Spleen (tissue), 7 donors: ENCODE data around the gene UBR2.

Source experiments
- POLR2A ChIP-seq, 3 donors: fragments of 450-650 bp; IDR thresholded peaks; one replicate each; pipeline ENCODE4 v1.5.1; 2017; ENCODE audit warnings: antibody characterized with exemption in 3 of 3, mild to moderate bottlenecking in 1 of 3
- POLR2AphosphoS5 ChIP-seq, 3 donors: sonication (generic); formaldehyde crosslinking; IDR thresholded peaks; one replicate each; pipeline ENCODE4 v1.5.1; 2017; ENCODE audit warnings: antibody characterized with exemption in 3 of 3
- TF ChIP-seq, protein P1 (sequence below), 11 experiments: fragments of 200-600 bp in 7 of 11; fragments of 450-650 bp in 4 of 11; sonication (generic) in 4 of 11; IDR thresholded peaks in 8 of 11; conservative IDR thresholded peaks in 3 of 11; 1 replicate in 7 of 11; 2 replicates in 4 of 11; pipeline versions ENCODE4 v1.4.0 to v1.8.0; 2016 to 2021; ENCODE audit warnings: antibody characterized with exemption in 11 of 11, inconsistent platforms in 4 of 11, mild to moderate bottlenecking in 1 of 11
- donor health status: DM: no; HTN: no; CAD: no; lungs with moderate emphysema.
- donor health status: DM: no; HTN: no; CAD: no.
- donor health status: DM: no; HTN: no; CAD: no.

DNA sequence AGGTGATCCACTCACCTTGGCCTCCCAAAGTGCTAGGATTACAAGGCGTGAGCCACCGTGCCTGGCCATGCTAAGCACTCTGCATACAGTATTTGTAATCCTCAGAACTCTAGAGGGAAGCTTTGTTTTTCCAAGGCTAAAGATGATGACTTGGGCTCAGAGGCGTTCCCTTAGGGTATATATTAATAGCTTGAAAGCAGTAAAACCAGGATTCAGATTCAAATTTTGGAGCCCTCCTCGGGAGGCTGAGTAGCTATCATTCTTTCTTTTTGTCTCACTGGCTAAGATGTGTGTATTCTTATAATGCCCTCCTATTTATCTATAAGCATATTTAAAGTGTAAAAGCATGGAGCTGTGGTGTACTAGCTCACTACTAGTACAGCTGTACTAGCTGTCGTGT, 90.0 kb downstream of the UBR2 start:
- TF ChIP-seq, protein P1, sequence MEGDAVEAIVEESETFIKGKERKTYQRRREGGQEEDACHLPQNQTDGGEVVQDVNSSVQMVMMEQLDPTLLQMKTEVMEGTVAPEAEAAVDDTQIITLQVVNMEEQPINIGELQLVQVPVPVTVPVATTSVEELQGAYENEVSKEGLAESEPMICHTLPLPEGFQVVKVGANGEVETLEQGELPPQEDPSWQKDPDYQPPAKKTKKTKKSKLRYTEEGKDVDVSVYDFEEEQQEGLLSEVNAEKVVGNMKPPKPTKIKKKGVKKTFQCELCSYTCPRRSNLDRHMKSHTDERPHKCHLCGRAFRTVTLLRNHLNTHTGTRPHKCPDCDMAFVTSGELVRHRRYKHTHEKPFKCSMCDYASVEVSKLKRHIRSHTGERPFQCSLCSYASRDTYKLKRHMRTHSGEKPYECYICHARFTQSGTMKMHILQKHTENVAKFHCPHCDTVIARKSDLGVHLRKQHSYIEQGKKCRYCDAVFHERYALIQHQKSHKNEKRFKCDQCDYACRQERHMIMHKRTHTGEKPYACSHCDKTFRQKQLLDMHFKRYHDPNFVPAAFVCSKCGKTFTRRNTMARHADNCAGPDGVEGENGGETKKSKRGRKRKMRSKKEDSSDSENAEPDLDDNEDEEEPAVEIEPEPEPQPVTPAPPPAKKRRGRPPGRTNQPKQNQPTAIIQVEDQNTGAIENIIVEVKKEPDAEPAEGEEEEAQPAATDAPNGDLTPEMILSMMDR (IDR thresholded peaks at IDR 0.05 in 8 of 11, conservative IDR thresholded peaks at IDR 0.05 in 3 of 11) = no peak
- no peak for TF ChIP-seq POLR2A (IDR thresholded peaks at IDR 0.05)
- no peak for TF ChIP-seq POLR2AphosphoS5 (IDR thresholded peaks at IDR 0.05)
